Thyroid gland (tissue), 4 donors: ENCODE data around the gene CLPSL2.

ENCODE experiments used
- POLR2A ChIP-seq, 2 donors: fragments of 450-650 bp; IDR thresholded peaks; one replicate each; pipeline ENCODE4 v1.6.1; 2017; ENCODE audit warnings: antibody characterized with exemption in 2 of 2, mild to moderate bottlenecking in 2 of 2, moderate library complexity in 1 of 2
- TF ChIP-seq, protein P1 (sequence below), 6 experiments: fragments of 200-600 bp in 3 of 6; fragments of 450-650 bp in 3 of 6; sonication (generic) in 3 of 6; IDR thresholded peaks; one replicate each; pipeline ENCODE4 v1.5.1; 2016 to 2019; ENCODE audit warnings: antibody characterized with exemption in 6 of 6, mild to moderate bottlenecking in 2 of 6, inconsistent platforms in 1 of 6, moderate library complexity in 1 of 6

DNA sequence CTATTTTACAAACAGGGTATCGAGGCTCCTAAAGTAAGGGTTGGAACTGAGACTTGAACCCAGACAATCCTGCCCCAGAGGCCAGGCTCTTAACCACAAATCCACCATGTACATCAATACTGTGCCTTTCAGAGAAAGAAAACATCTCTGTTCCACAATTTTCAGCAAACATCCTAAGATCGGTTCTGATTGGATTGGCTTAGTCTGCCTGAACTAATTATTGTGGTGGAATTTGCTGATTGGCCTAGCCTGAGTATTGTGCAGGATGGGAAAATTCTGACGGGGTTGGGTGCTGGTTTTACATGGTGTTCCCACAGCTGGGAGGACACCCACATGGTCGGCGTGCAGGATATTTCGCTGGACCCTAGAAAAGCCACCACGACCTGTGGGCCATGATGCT lies 4.3 kb downstream of the CLPSL2 start, which contains the start of gene CLPSL1:
- TF ChIP-seq, protein P1, sequence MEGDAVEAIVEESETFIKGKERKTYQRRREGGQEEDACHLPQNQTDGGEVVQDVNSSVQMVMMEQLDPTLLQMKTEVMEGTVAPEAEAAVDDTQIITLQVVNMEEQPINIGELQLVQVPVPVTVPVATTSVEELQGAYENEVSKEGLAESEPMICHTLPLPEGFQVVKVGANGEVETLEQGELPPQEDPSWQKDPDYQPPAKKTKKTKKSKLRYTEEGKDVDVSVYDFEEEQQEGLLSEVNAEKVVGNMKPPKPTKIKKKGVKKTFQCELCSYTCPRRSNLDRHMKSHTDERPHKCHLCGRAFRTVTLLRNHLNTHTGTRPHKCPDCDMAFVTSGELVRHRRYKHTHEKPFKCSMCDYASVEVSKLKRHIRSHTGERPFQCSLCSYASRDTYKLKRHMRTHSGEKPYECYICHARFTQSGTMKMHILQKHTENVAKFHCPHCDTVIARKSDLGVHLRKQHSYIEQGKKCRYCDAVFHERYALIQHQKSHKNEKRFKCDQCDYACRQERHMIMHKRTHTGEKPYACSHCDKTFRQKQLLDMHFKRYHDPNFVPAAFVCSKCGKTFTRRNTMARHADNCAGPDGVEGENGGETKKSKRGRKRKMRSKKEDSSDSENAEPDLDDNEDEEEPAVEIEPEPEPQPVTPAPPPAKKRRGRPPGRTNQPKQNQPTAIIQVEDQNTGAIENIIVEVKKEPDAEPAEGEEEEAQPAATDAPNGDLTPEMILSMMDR (IDR thresholded peaks at IDR 0.05) = no peak
- no peak for TF ChIP-seq POLR2A (IDR thresholded peaks at IDR 0.05)
